ENCODE data around the gene GALNT13.

Gene GALNT13

GRCh38 chr2:154331784-154332183 lies 460.1 kb downstream of the GALNT13 start:
- no peak for DNase-seq

- no peak for DNase-seq
Measured at GRCh38 chr2:154336201-154336600, 464.5 kb downstream of the GALNT13 start.

GRCh38 chr2:154338352-154338967 lies 466.7 kb downstream of the GALNT13 start:
- DNase-seq: no peak

DNA sequence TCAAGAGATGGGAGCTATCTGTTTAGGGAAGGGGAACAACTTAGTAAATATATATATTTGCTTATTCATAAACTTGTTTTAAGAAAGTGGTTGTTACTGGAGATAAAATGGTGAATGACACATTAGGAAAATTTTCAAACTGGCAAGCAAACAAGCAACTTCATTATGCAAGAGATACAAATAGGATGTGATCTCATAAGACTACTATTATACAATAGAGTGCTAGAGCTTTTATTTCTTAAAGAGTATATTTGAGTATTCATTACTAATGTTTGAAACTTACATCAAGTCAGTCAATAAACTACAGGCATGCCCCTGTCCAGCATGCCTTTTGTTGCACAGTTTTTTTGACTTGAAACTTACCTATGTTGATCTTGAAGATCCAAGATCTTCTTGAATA lies 471.6 kb downstream of the GALNT13 start:
- no peak for DNase-seq

DNA sequence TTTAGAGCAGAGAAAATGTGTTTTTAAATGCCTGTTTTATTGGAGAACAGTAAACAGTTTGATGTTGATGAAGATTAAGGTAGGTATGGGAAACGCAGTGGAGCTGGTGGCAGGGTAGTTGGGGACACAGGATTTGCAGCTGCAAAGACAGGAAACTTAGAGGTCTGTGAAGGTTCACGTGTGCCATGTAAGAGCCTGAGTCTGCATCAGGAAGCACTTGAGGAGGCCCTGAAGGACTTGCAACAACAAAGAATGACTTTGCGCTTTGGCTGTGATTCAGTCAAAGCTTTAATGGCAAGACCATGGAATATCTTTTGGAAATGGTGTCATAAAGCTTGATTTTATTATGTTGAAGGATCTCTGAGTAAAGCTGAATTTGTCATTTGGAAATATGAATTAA lies 479.2 kb downstream of the GALNT13 start:
- DNase-seq: no peak

DNA sequence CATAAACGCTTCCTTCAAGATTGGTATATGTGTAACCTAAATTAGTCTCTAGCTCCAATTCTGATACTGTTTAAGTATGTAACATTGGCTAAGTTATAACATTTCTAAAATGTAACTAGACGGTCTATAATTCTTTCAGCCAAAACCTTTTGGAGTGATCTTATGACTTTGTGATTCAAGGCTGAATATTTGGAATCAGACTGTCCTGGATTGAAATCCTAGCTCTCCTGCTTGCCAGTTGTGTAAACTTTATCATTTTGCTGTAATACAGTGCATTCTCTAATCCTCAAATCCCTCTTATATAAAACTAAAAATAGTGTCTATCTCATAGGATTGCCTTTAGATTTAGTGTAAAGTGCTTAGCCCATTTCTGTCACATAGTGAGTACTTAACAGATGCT lies 489.6 kb downstream of the GALNT13 start:
- no peak for DNase-seq

- no peak for DNase-seq
Measured at GRCh38 chr2:154368153-154368552, 496.4 kb downstream of the GALNT13 start.

DNA sequence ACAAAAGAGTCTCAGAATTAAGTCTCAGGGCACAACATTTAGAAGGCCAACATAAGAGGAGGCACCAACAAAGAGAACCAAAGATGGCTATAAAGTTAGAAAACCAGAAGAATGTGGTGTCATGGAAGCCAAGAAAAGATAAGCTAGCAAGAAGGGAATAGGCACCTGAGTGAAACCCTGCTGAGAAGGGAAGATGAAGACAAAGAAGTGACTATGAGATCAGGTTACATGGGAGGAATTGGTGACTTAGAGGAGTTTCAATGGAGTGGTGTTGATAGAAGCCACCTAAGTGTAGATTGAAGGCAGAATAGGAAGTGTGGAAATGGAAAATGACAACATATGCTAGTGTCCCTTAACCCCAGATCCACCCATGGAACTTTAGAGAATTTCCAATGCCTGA lies 499.2 kb downstream of the GALNT13 start:
- DNase-seq: no peak

DNA sequence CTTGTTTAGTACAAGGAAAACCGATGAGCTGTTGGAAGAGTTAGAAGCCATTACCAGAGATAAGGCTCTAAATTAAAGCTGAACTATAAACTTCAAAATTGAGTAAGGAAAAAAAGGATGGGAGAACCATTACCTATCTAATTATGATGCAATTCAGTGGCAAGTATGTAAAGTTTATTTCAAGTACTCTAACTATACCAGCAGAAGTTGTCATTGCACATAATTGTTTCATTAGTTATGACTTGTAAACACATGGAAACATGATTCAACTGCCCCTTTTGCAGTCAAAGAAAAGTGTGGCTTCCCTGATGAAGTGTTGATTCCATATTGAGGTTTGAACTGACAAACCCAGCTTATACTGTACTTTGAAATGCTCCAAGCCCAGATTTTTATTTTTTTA lies 502.7 kb downstream of the GALNT13 start:
- no peak for DNase-seq

- DNase-seq: no peak
Measured at GRCh38 chr2:154375579-154375931, 503.8 kb downstream of the GALNT13 start.

DNA sequence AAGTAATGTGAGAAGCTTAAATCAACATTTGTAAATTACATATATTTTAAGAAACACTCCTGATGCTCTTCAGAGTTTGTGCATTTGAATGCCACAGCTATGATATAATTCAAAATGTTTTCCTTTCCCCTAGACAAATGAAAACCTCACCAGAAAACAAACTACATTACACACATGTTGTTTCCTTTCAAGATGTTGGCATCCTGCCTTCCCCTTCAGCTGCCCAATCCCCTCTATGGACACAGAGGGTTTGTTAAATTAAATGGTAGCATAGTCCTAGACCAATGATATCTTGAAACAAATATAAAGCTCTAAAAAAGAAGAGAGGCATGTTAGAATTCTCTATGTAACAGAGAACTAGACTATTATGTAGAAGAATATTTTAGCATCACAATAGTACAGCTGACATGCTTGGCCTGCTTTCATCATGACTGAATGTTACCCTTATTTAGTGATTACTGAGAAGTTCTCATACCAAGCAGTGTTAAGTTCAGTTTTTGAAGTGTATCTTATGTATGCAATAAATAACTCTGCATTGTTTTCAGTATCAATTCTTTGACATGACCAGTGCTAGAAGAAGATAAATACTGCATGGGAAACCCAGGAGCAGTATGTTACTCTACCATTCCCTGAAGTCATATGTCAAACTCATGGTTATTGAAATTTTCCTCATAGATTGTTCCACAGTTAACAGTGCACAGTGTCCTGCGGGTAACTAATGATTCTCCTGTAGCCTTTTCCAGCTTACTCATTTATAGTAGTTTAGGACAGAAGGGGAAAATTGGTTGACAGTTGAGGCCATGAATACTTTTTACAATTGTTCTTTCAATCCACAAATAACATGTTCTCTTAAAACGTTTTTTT lies 510.4 kb downstream of the GALNT13 start:
- no peak for DNase-seq

DNA sequence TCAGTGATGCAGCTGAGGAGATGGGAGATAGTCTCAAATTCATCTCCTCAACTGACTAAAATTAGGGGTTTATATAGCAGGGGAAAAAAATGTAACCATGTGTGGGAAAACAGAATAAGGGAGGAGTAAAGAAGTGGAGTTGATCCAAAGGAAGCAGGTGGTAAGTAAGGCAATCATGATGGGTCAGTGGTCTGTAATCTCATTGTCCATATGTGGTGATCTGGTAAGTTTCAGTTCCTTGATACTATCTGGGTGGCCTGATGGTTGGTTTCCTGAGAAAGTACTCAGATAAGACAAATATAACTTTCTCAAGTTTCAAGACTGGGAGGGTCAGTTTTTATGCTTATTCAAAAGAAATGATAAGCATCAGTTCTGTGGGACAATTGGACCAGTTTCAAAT lies 514.5 kb downstream of the GALNT13 start:
- DNase-seq: no peak

GRCh38 chr2:154391051-154391450 lies 519.3 kb downstream of the GALNT13 start:
- DNase-seq: no peak

- no peak for DNase-seq
Measured at GRCh38 chr2:154392256-154392655, 520.5 kb downstream of the GALNT13 start.

- DNase-seq: no peak
Measured at GRCh38 chr2:154394600-154394999, 522.9 kb downstream of the GALNT13 start.

DNA sequence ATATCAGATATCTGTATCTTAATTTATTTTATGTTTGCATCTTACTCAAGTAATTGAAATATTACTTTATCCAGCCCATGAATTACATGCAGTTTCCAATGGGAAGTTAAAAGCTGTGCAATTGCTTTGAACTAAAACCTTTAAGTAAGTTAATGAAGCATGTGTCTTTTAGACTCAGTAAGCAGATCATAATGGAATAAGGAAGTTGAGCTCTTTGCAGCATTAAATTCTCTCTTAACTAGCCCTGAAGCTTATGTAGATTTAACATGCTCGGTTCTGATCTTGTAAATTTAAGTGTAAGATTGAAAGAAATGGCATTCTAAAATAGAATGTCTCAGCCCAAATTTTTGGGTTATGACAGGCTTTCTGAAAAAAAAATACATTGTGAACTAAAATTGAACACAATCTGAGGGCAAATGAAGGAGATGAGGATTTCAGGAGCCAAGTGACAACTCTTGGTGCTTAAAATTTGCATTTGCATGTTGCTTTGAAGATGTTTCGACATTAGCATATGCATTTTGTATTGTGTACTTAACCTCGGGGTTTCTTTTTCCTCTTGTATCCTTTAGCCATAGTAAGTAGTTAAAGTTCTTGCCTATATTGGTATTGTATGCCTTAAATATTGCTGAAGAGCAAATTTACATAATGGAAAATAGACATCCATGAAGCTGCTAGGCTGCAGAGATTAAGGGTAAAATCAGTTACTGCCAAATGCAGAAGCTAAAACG lies 529.0 kb downstream of the GALNT13 start:
- no peak for DNase-seq

GRCh38 chr2:154402213-154402612 lies 530.5 kb downstream of the GALNT13 start:
- no peak for DNase-seq

- DNase-seq: no peak
Measured at GRCh38 chr2:154403242-154403790, 531.6 kb downstream of the GALNT13 start.

DNA sequence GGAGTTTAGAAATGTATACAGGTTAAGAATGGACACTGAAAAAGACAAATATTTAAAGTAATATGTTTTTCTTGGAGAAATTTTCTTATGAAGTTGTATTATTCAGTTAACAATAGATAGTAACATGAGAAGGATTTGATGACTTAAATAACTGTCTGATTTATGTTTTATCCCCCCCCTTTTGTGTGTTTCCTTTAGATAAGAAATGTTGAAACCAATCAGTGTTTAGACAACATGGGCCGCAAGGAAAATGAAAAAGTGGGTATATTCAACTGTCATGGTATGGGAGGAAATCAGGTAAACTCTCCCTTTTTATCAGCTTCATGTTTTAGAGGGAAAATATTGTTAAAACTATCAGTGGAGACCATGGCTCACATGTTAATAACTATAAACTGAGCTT lies 537.1 kb downstream of the GALNT13 start:
- no peak for DNase-seq

DNA sequence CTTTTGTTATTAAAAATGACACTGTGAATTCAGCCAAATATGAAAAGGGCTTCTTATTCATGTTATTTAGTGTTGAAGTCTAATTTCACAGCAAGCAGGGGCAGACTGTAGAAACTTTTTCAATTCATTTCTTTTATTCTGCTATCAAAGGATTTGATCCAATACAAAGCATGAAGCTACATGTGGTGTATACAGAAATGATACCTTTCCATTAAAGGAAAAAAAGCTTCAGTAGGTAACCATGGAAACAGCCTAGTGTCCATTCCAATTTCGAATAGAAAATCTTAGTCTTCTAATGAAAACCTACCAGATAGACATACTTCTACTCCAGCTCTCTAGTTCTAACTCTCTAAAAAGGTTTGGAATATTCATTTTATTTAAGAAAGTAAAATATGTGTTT lies 550.5 kb downstream of the GALNT13 start:
- DNase-seq: no peak

- DNase-seq: no peak
Measured at GRCh38 chr2:154425994-154426393, 554.3 kb downstream of the GALNT13 start.

GRCh38 chr2:154427453-154427852 lies 555.7 kb downstream of the GALNT13 start:
- no peak for DNase-seq

DNA sequence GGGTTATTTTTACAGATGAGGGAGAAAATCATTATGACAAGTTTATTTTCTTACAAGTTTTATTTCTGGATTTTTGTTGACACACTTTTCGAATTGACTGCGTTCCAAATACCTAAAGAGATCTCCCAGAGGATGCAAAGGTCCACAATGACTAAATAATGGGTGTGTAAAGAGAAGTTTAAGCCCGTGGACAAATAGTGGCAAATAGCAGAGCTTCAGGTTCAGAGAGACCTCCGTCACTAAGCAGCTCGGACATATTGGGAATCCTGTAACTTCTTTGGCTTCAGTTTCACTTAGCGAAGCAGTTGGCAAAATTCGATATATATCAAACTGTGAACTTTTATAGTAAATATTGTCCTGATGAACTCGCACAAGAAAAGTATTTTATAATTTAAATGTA lies 556.3 kb downstream of the GALNT13 start:
- no peak for DNase-seq

DNA sequence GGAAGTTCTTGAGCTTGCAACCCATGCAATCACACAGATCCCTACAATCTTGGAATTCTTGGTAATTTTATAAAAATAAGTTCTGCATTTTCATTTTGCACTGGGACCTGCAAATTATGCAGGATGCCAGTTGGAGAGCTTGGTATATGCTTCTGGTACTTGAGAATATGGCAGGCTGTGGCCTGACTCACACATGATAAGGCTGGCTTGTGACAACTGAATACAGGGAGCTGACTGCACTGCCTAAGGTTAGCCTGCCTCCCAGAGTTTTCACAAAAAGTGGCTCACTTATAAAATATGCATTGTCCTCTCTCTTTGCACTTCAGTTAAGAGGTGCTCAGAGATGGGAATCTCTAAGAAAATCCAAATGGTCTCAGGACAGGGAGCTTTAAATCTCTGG lies 561.3 kb downstream of the GALNT13 start:
- no peak for DNase-seq
